Hematopoietic multipotent progenitor cell treated with erythropoietin and hydrocortisone succinate and interleukin-3 and kit ligand, for 17 days (in vitro differentiated cells): ENCODE results near the gene SLC32A1.

Experiments used
- DNase-seq: peaks from one replicate; pipeline ENCODE4 v3.0.0-alpha.2; 2015; ENCODE audit warnings: low spot score

Gene SLC32A1

GRCh38 chr20:38723848-38724625, at the start of gene SLC32A1:
SLC32A1 (plus strand) TSS chr20:38724486; CDS start chr20:38724725, 239 bp downstream.
- DNase-seq: no peak

GRCh38 chr20:38674765-38675133, 49.5 kb upstream of the SLC32A1 start:
- DNase-seq: no peak

GRCh38 chr20:38676576-38676975, 47.7 kb upstream of the SLC32A1 start:
- no peak for DNase-seq

- DNase-seq: no peak
Observed at GRCh38 chr20:38680500-38681306, 43.6 kb upstream of the SLC32A1 start.

GRCh38 chr20:38685271-38685670, 39.0 kb upstream of the SLC32A1 start:
- DNase-seq: no peak

GRCh38 chr20:38685853-38686473, 38.3 kb upstream of the SLC32A1 start:
- no peak for DNase-seq

- peak; percentile 24 for DNase-seq
Observed at GRCh38 chr20:38692436-38693411, 31.6 kb upstream of the SLC32A1 start.

GRCh38 chr20:38697306-38697705, 27.0 kb upstream of the SLC32A1 start:
- DNase-seq: no peak

- no peak for DNase-seq
Observed at GRCh38 chr20:38698541-38698940, 25.7 kb upstream of the SLC32A1 start.

- DNase-seq: no peak
Observed at GRCh38 chr20:38700141-38700540, 24.1 kb upstream of the SLC32A1 start.

- DNase-seq: no peak
Observed at GRCh38 chr20:38700926-38701325, 23.4 kb upstream of the SLC32A1 start.

GRCh38 chr20:38703526-38703925, 20.8 kb upstream of the SLC32A1 start:
- no peak for DNase-seq

GRCh38 chr20:38704136-38704535, 20.1 kb upstream of the SLC32A1 start:
- DNase-seq: no peak

- no peak for DNase-seq
Observed at GRCh38 chr20:38706509-38706908, 17.8 kb upstream of the SLC32A1 start.

GRCh38 chr20:38714308-38714707, 10.0 kb upstream of the SLC32A1 start:
- DNase-seq: no peak

- no peak for DNase-seq
Observed at GRCh38 chr20:38715646-38716045, 8.6 kb upstream of the SLC32A1 start.

- DNase-seq: no peak
Observed at GRCh38 chr20:38722683-38723016, 1.6 kb upstream of the SLC32A1 start.

- DNase-seq: no peak
Observed at GRCh38 chr20:38723017-38723847, 1.1 kb upstream of the SLC32A1 start.

GRCh38 chr20:38724626-38725147, 401 bp downstream of the SLC32A1 start:
- DNase-seq: no peak

- no peak for DNase-seq
Observed at GRCh38 chr20:38725148-38725901, 1.0 kb downstream of the SLC32A1 start.
